ENCODE measurements around the gene ANKRD17.

GRCh38 chr4:73086095-73086868, 172.3 kb downstream of the ANKRD17 start:
- TF ChIP-seq CTCF (IDR thresholded peaks at IDR 0.05; ENCODE audit: extremely low read depth in 1 of 2, insufficient read depth in 1 of 2, low read depth in 1 of 2, low read length in 2 of 2): no peak
- no peak for TF ChIP-seq EZH2 (IDR thresholded peaks at IDR 0.05; ENCODE audit: borderline replicate concordance, low read depth, low read length, severe bottlenecking)
- no peak for TF ChIP-seq POLR2AphosphoS5 (IDR thresholded peaks at IDR 0.05; ENCODE audit: insufficient read depth, low read depth, low read length)
- TF ChIP-seq POLR2A (IDR thresholded peaks at IDR 0.05; ENCODE audit: low read depth, low read length): no peak
- no peak for TF ChIP-seq MAX (IDR thresholded peaks at IDR 0.05; ENCODE audit: insufficient read depth, insufficient read length)
- no peak for TF ChIP-seq GATA2 (IDR thresholded peaks at IDR 0.05; ENCODE audit: insufficient read depth, insufficient read length, low read depth, low read length)
- no peak for TF ChIP-seq FOS (IDR thresholded peaks at IDR 0.05; ENCODE audit: borderline replicate concordance, insufficient read depth, low read length)
- TF ChIP-seq MYC (IDR thresholded peaks at IDR 0.05; ENCODE audit: low read depth, low read length): no peak
